Measurements from ENCODE around the gene PPP4R3B.

GRCh38 chr2:55565613-55566012 lies 51.8 kb downstream of the PPP4R3B start:
- TF ChIP-seq EZH2 (IDR thresholded peaks at IDR 0.05; ENCODE audit: insufficient read depth, poor library complexity, severe bottlenecking) (no peak), EZH2phosphoT487 (IDR thresholded peaks at IDR 0.05; ENCODE audit: insufficient read depth, low read depth) (no peak)
